Measurements from ENCODE around the gene SLC6A19. TPM values are rescaled to one million over a fixed set of nuclear protein-coding genes. Genes with fewer than 3 reads are reported as not detected.

Gene SLC6A19
- total and polyA plus RNA-seq, 2 of the 4 experiments (the other 2 are of a cell fraction), result not detected

DNA sequence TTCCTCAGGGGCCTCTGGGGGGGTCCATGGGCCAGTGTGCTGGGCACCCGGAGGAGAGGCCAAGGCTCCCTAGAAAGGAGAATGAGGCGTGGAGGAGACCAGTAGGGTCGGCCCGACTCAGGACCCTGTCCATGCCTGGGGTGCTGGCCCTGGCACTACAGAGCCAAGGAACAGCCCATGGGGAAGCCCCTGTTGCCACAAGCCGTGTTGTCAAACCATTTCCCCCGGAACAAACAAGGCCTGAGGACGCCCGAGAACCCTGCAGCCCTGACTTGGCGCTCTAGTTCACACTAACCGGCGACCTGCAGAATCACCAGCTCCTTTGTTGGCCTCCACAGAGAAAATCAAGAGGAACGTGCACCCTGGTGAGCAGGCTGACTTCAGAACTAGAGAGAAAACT is 48.0 kb upstream of the SLC6A19 start:
- H3K27ac ChIP-seq (ENCODE audit: insufficient read depth, low read length), result no peak overlapping the region
- DNase-seq, result no peak
- H4K5ac ChIP-seq (ENCODE audit: low read depth, low read length), result no peak overlapping the region
- H3K9ac ChIP-seq (ENCODE audit: low read depth, low read length), result no peak overlapping the region
- no peak overlapping the region for H3K4ac ChIP-seq (ENCODE audit: low read depth, low read length)
- H2BK5ac ChIP-seq (ENCODE audit: low read depth, low read length, poor library complexity, severe bottlenecking), result no peak overlapping the region
- no peak overlapping the region for H4K91ac ChIP-seq (ENCODE audit: insufficient read depth, low read depth, low read length)
- no peak overlapping the region for H2BK20ac ChIP-seq (ENCODE audit: low read depth, low read length)
- H2BK15ac ChIP-seq (ENCODE audit: low read depth, low read length), result no peak overlapping the region
- no peaks in the 10 kb centered on the region; the same call in 1 of the 2 replicates for H3K9me1 ChIP-seq (ENCODE audit: insufficient read depth, low read length)
- H2AFZ ChIP-seq (replicated peaks; ENCODE audit: low read length, poor library complexity), result peak overlapping the region; percentile 32
- H4K20me1 ChIP-seq (ENCODE audit: insufficient read depth, low read length), result no peaks in the 10 kb centered on the region; the same call in 1 of the 2 replicates
- H3K23ac ChIP-seq (ENCODE audit: low read depth, low read length), result no peak overlapping the region
- no peaks in the 10 kb centered on the region for H3K79me1 ChIP-seq (ENCODE audit: low read depth in 1 of 2, low read length in 2 of 2)
- dilution Hi-C loops (cut with HindIII; ENCODE audit: low sequenced_read_pairs, unreplicated experiment), result no loop called here
- WGBS, 2 experiments (ENCODE audit: extremely low coverage in 2 of 2, insufficient read length in 1 of 2), result 71% methylated on average over 9 of the region's 12 CpGs; no CpG with 5 or more reads in 1 of the 2 experiments
- no peaks in the 10 kb centered on the region for H3K4me1 ChIP-seq (ENCODE audit: control insufficient read depth, insufficient read depth, low read length)
- H3K14ac ChIP-seq (replicated peaks; ENCODE audit: low read depth, low read length), result no peak overlapping the region
- intact Hi-C loops (cut with micrococcal nuclease), result no loop called here
- peaks cover 63% of the 10 kb centered on the region for H3K27me3 ChIP-seq (ENCODE audit: control insufficient read depth, insufficient read depth, low read length)
- no peak overlapping the region for H4K8ac ChIP-seq (ENCODE audit: low read depth in 2 of 2, low read length in 2 of 2)
- H2AK5ac ChIP-seq (ENCODE audit: low read depth, low read length), result no peak overlapping the region
- BruUV-seq (replicated peaks), result no TSS peak
- peaks cover 6% of the 10 kb centered on the region; the same call in 1 of the 2 replicates for H3K9me3 ChIP-seq (ENCODE audit: control insufficient read depth, insufficient read depth, low read length)
- no peaks in the 10 kb centered on the region for H3K36me3 ChIP-seq (ENCODE audit: control insufficient read depth, insufficient read depth, low read length)
- no peak overlapping the region for H2BK120ac ChIP-seq (ENCODE audit: low read depth, low read length)
- H2AK9ac ChIP-seq (replicated peaks; ENCODE audit: low read depth, low read length, poor library complexity), result no peak overlapping the region
- no peak for TF ChIP-seq MAFK (IDR thresholded peaks at IDR 0.05; ENCODE audit: low read depth, low read length)
- no peak for TF ChIP-seq RAD21 (IDR thresholded peaks at IDR 0.05; ENCODE audit: low read length)
- no peak for TF ChIP-seq CHD1 (IDR thresholded peaks at IDR 0.05; ENCODE audit: low read depth, low read length)
- TF ChIP-seq POLR2A (IDR thresholded peaks at IDR 0.05; ENCODE audit: low read depth, low read length), result no peak
- no peak for TF ChIP-seq MAZ (IDR thresholded peaks at IDR 0.05; ENCODE audit: borderline replicate concordance, low read depth, low read length)
- TF ChIP-seq, protein P1, sequence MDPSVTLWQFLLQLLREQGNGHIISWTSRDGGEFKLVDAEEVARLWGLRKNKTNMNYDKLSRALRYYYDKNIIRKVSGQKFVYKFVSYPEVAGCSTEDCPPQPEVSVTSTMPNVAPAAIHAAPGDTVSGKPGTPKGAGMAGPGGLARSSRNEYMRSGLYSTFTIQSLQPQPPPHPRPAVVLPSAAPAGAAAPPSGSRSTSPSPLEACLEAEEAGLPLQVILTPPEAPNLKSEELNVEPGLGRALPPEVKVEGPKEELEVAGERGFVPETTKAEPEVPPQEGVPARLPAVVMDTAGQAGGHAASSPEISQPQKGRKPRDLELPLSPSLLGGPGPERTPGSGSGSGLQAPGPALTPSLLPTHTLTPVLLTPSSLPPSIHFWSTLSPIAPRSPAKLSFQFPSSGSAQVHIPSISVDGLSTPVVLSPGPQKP (IDR thresholded peaks at IDR 0.05; ENCODE audit: borderline replicate concordance, low read depth, low read length), result no peak
- in situ Hi-C loops (cut with MboI; ENCODE audit: low sequenced_read_pairs), result no loop called here
- POLR2A ChIA-PET (ENCODE audit: unreplicated experiment), result no interaction called here
- no peak overlapping the region for H3K4me3 ChIP-seq (ENCODE audit: insufficient read depth, low read depth, low read length)
- no peak for ATAC-seq (ENCODE audit: low read depth)
- H3K18ac ChIP-seq (ENCODE audit: low read depth, low read length), result no peak overlapping the region
- CTCF ChIA-PET, result interaction anchor here (0.7 kb wide), 1 partner anchor 837 kb away, joined by 3 read pairs; no protein-coding TSS in a partner anchor
- no peak overlapping the region for H3K4me2 ChIP-seq (ENCODE audit: low read depth, low read length)
- no peak overlapping the region for H3K56ac ChIP-seq (ENCODE audit: extremely low read depth, insufficient read depth, low read length)

Data from IMR-90 (cell line).